ENCODE results near the gene POLR1E.
"Not testable (repeated sequence)": the region's sequence is repeated elsewhere in the genome, so short reads cannot be mapped to it uniquely, and the experiment has no call there.

The POLR1E gene

DNA sequence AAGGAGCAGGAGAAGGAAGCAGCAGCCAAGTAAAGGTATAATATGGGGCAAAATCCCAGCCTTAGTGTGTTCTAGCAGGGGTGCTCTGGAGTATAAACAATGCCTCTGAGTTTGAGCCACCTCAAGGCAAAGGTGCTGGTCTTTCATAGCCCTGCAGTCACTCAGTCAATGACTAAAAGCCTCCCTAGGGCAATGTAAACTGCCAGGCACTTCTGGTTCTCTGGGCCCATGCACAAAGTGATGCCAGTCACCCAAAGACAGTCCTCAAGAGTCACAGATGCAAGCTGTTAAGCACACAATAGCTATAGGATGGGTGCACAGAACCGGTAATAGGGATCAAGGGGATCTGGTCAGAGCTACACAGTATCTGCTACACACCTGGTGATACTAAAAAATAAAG, 33.1 kb upstream of the POLR1E start:
- Mint-ChIP-seq H3K27ac (no peak overlapping the region), H3K4me1 (ENCODE audit: low read depth) (peaks cover 7% of the 10 kb centered on the region), H3K36me3 (ENCODE audit: low read depth) (peaks cover 14% of the 10 kb centered on the region), H3K4me3 (no peak overlapping the region), H3K9me3 (no peaks in the 10 kb centered on the region), H3K27me3 (ENCODE audit: low read depth) (no peaks in the 10 kb centered on the region)
- no peak for DNase-seq (ENCODE audit: low spot score)

GRCh38 chr9:37453827-37454226, 31.9 kb upstream of the POLR1E start:
- Mint-ChIP-seq H3K4me1 (ENCODE audit: low read depth) (peaks cover 9% of the 10 kb centered on the region), H3K36me3 (ENCODE audit: low read depth) (peaks cover 9% of the 10 kb centered on the region), H3K9me3 (no peaks in the 10 kb centered on the region), H3K27ac (no peak overlapping the region), H3K27me3 (ENCODE audit: low read depth) (no peaks in the 10 kb centered on the region), H3K4me3 (no peak overlapping the region)
- no peak for DNase-seq (ENCODE audit: low spot score)

- no peak for DNase-seq (ENCODE audit: low spot score)
- Mint-ChIP-seq H3K4me3 (no peak overlapping the region), H3K27ac (no peak overlapping the region), H3K27me3 (ENCODE audit: low read depth) (no peaks in the 10 kb centered on the region), H3K4me1 (ENCODE audit: low read depth) (peaks cover 9% of the 10 kb centered on the region), H3K36me3 (ENCODE audit: low read depth) (peaks cover 9% of the 10 kb centered on the region), H3K9me3 (no peaks in the 10 kb centered on the region)
These were observed 31.5 kb upstream of the POLR1E start for GRCh38 chr9:37454238-37454637.

DNA sequence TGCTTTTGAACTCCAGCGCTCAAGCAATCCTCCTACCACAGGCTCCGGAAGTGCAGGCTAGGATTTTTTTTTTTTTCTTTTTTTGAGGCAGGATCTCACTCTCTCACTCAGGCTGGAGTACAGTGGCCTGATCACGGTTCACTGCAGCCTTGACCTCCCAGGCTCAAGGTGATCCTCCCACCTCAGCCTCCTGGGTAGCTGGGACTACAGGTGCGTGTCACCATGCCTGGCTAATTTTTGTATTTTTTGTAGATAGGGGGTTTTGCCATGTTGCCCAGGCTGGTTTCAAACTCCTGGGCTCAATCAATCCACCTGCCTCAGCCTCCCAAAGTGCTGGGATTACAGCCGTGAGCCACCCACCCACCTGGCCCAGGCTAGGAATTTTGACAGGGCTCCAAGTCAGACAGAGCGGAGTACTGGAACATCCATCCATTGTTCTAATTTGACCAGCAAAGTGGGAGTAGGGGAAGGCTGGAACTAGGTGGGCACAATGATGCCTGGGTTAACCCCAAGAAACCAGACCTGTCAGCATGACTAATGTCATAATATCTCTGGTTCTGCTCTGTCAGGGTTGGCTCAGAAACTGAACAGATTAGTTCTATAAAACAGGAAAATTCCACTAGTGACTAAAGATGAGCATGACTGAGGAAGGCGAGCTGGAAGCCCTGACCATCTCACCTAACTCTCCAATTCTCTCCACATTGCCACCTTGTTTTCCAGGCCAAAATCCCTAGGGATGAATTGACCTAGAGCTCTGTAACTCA, 29.7 kb upstream of the POLR1E start:
- no peak overlapping the region for H3K4me3 Mint-ChIP-seq
- H3K27me3 Mint-ChIP-seq (ENCODE audit: low read depth), result no peaks in the 10 kb centered on the region
- DNase-seq (ENCODE audit: low spot score), result no peak
- H3K4me1 Mint-ChIP-seq (ENCODE audit: low read depth), result peaks cover 9% of the 10 kb centered on the region
- no peaks in the 10 kb centered on the region for H3K36me3 Mint-ChIP-seq (ENCODE audit: low read depth)
- H3K9me3 Mint-ChIP-seq, result no peaks in the 10 kb centered on the region
- H3K27ac Mint-ChIP-seq, result no peak overlapping the region

DNA sequence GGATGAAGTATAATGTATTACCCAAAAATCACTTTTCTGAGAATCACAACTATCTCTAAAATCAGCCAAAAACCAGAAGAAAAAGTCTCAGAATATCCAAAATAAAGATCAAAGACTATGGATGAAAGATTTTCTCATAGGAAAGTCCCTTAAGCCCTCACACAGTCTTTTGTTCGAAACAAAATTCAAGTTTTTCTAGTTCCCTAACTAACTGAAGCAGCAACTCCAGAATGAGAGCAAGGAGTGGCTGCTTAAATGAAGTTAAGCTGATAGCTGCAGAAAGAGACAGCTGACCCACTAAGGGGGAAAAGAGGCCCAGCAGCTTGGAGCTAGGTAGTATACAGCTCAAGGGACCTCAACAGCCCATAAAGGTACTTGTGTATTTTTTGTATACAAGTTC, 28.9 kb upstream of the POLR1E start:
- Mint-ChIP-seq H3K4me1 (ENCODE audit: low read depth) (peaks cover 9% of the 10 kb centered on the region), H3K27me3 (ENCODE audit: low read depth) (no peaks in the 10 kb centered on the region), H3K4me3 (no peak overlapping the region), H3K9me3 (no peaks in the 10 kb centered on the region), H3K27ac (no peak overlapping the region), H3K36me3 (ENCODE audit: low read depth) (no peaks in the 10 kb centered on the region)
- no peak for DNase-seq (ENCODE audit: low spot score)

- H3K9me3 Mint-ChIP-seq, result no peaks in the 10 kb centered on the region
- no peak for DNase-seq (ENCODE audit: low spot score)
- H3K27me3 Mint-ChIP-seq (ENCODE audit: low read depth), result no peaks in the 10 kb centered on the region
- H3K36me3 Mint-ChIP-seq (ENCODE audit: low read depth), result peaks cover 14% of the 10 kb centered on the region
- H3K4me3 Mint-ChIP-seq, result peak overlapping the region; percentile 96
- peaks cover 26% of the 10 kb centered on the region for H3K4me1 Mint-ChIP-seq (ENCODE audit: low read depth)
- H3K27ac Mint-ChIP-seq, result peak overlapping the region; percentile 98
These were observed 21.7 kb upstream of the POLR1E start for GRCh38 chr9:37464006-37464405.

DNA sequence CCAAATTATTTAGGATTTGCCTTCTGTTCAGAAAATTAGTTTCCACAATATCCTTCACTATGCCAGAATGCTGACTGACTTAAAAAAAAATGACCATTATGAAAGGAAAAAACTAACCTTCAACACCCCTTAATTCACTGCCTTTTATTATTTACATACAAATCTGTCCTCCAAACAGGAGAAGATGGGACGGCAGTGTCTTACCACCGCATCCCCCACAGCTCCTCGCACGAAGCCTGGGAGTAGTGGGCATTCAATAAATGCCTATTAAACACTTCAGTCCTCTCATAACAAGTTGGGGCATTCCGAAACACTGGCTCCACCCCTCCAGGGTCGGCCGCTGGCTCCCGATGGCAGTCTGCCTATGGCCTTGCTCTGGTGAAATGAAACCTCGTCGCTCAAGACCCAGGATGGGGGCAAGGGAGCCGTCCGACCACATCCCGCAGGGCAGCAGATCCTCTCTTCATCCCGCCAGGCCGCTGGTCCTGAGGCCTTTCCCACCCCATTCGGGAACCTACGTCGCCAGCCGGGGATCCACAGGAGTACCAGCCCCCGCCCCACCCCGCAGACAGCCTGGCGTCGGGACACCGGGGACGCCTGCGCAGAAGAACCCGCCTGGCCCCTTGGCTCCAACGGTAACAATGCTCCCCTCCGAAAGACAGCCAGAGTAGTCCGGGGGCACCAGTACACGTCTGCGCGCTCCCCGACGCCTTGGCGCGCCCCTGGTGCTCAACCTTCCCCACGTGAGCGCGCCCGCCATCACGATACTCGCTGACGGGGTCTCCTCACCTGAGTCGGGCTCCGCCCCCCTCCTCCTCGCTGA, 21.1 kb upstream of the POLR1E start:
- Mint-ChIP-seq H3K4me1 (ENCODE audit: low read depth) (peaks cover 26% of the 10 kb centered on the region), H3K27ac (peak overlapping the region; percentile 98), H3K27me3 (ENCODE audit: low read depth) (no peaks in the 10 kb centered on the region), H3K4me3 (peak overlapping the region; percentile 96), H3K36me3 (ENCODE audit: low read depth) (peaks cover 14% of the 10 kb centered on the region), H3K9me3 (no peaks in the 10 kb centered on the region)
- DNase-seq (ENCODE audit: low spot score), result peak; percentile 71

DNA sequence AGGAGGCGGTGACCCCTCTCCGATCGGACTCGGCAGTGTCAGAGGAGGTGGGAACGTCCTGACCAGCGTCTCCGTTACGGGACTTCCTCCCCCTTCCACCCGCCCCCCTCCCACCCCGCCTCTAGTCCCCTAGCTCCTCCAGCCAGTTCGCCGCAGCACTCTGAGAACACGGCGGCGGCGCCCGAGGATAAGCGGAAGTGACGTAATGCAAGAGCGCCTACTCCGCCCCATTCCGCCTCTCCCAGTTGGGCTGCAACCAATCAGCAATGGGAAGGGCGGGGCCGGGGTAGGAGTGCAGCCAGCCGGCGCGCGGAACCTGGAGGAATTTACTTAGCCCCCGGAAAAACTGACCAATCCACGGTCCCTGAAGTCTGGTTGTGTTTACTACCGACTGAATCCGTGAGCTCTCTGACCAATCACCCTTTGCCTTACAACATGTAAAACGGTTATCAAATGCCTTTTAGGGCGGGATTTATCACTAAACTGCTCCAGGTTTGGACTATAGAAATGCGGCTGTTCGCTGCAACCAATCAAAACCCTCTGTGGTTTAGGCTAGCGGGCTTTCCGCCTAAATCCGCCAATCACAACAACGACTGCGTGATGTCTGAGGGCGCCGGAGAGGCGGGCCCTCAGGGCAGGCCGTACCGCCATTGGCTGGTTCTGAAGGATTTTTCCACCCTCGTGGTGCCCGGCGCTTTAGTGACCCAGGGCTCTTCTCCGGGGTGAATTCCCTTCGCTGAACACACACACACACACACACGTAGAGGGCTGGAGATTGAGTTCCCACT, 20.3 kb upstream of the POLR1E start, which contains the start of gene ZBTB5:
Gene ZBTB5, minus strand, starts transcription at position 202 of the 788 bp plus-strand sequence. CDS start 22,899 bp downstream, outside the sequence.
- Mint-ChIP-seq H3K4me3 (peak within 1 kb of the TSS; percentile 96), H3K9me3 (no peaks in the 10 kb centered on the region), H3K27me3 (ENCODE audit: low read depth) (no peaks in the 10 kb centered on the region), H3K4me1 (ENCODE audit: low read depth) (peaks cover 26% of the 10 kb centered on the region), H3K36me3 (ENCODE audit: low read depth) (peaks cover 14% of the 10 kb centered on the region), H3K27ac (peak within 1 kb of the TSS; percentile 98)
- peak; percentile 98 for DNase-seq (ENCODE audit: low spot score)

DNA sequence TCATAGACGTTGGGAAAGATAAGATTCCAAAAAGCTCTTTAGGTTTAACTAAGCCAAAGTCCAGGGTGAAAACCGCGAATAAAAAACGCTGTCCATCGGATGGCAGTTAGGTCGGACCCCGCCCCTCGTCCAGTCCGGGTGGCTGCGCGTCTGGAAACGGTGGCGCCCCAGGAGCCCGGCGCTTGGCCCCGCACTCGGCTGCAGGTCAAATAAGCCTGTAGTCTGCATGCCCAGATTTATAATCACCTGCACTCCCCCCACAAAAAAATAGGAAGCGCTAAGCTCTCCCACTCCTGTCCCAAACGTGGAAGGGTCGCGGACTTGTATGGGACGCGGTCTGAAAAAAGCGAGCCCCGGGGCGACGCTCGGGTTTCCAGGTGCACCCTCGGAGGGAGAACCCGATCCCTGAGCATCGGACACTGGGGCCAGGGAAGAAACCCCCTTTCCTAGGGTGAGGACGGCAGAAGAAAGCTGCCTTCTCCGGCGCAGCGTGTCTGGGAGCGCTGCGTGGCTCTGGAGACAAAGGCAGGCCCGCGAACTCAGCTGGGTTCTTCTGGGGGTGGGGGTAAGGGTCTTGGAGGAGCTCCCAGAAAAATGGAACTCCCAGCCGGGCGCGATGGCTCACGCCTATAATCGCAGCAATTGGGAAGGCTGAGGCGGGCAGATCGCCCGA, 19.6 kb upstream of the POLR1E start:
- no peaks in the 10 kb centered on the region for H3K9me3 Mint-ChIP-seq
- peaks cover 14% of the 10 kb centered on the region for H3K36me3 Mint-ChIP-seq (ENCODE audit: low read depth)
- H3K27me3 Mint-ChIP-seq (ENCODE audit: low read depth), result no peaks in the 10 kb centered on the region
- H3K4me1 Mint-ChIP-seq (ENCODE audit: low read depth), result peaks cover 26% of the 10 kb centered on the region
- no peak for DNase-seq (ENCODE audit: low spot score)
- peak overlapping the region; percentile 96 for H3K4me3 Mint-ChIP-seq
- H3K27ac Mint-ChIP-seq, result peak overlapping the region; percentile 98

DNA sequence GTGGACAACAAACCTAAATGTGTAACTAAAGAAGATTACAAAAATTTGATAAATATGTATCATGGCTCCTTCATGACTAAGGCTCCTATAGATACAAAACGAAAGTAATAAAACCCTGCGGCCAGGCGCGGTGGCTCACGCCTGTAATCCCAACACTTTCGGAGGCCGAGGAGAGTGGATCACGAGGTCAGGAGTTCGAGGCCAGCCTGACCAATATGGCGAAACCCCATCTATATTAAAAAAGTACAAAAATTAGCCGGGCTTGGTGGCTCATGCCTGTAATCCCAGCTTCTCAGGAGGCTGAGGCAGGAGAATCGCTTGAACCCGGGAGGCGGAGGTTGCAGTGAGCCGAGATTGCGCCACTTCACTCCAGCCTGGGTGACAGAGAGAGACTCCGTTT, 18.2 kb upstream of the POLR1E start:
- H3K27ac Mint-ChIP-seq; H3K4me3 Mint-ChIP-seq; H3K9me3 Mint-ChIP-seq; DNase-seq (ENCODE audit: low spot score); H3K27me3 Mint-ChIP-seq (ENCODE audit: low read depth): not testable (repeated sequence)
- peaks cover 32% of the 10 kb centered on the region for H3K4me1 Mint-ChIP-seq (ENCODE audit: low read depth)
- H3K36me3 Mint-ChIP-seq (ENCODE audit: low read depth), result peaks cover 10% of the 10 kb centered on the region

- no peak for DNase-seq (ENCODE audit: low spot score)
- no peak overlapping the region for H3K4me3 Mint-ChIP-seq
- H3K27ac Mint-ChIP-seq, result no peak overlapping the region
- H3K4me1 Mint-ChIP-seq (ENCODE audit: low read depth), result peaks cover 26% of the 10 kb centered on the region
- no peaks in the 10 kb centered on the region for H3K27me3 Mint-ChIP-seq (ENCODE audit: low read depth)
- H3K36me3 Mint-ChIP-seq (ENCODE audit: low read depth), result peaks cover 5% of the 10 kb centered on the region
- peaks cover 4% of the 10 kb centered on the region for H3K9me3 Mint-ChIP-seq
These were observed 17.1 kb upstream of the POLR1E start for GRCh38 chr9:37468620-37469019.

- H3K27ac Mint-ChIP-seq, result peak overlapping the region; percentile 10
- no peaks in the 10 kb centered on the region for H3K36me3 Mint-ChIP-seq (ENCODE audit: low read depth)
- peak overlapping the region; percentile 79 for H3K4me3 Mint-ChIP-seq
- DNase-seq (ENCODE audit: low spot score), result no peak
- H3K4me1 Mint-ChIP-seq (ENCODE audit: low read depth), result peaks cover 11% of the 10 kb centered on the region
- peaks cover 14% of the 10 kb centered on the region for H3K9me3 Mint-ChIP-seq
- peaks cover 5% of the 10 kb centered on the region for H3K27me3 Mint-ChIP-seq (ENCODE audit: low read depth)
These were observed 13.6 kb upstream of the POLR1E start for GRCh38 chr9:37471942-37472684.

DNA sequence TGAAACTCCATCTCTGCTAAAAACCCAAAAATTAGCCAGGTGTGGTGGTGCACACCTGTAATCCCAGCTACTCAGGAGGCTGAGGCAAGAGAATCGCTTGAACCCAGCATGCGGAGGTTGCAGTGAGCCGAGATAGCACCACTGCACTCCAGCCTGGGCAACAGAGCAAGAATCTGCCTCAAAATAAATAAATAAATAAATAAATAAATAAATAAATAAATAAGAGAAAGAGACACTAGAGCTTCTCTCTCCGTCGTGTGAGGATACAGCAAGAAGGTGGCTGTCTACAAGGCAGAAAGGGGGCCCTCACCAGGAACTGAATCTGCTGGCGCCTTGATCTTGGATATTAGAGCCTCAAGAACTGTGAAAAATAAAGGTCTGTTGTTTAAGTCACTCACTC, 11.8 kb upstream of the POLR1E start:
- Mint-ChIP-seq H3K9me3 (peaks cover 14% of the 10 kb centered on the region), H3K4me1 (ENCODE audit: low read depth) (peaks cover 12% of the 10 kb centered on the region), H3K27me3 (ENCODE audit: low read depth) (peaks cover 19% of the 10 kb centered on the region)
- not testable (repeated sequence) for H3K4me3 Mint-ChIP-seq; H3K36me3 Mint-ChIP-seq (ENCODE audit: low read depth); DNase-seq (ENCODE audit: low spot score); H3K27ac Mint-ChIP-seq
